AG09309 (cell line): ENCODE measurements around the gene DLL4.

Experiments used
- DNase-seq: peaks from one replicate; pipeline ENCODE4 v3.0.0-alpha.2; 2010; ENCODE audit warnings: low read depth
- H3K4me3 ChIP-seq: 2 replicates; pipeline ENCODE4 v1.5.1; 2011; ENCODE audit warnings: mild to moderate bottlenecking, low read depth, low read length, moderate library complexity; ENCODE audit not compliant: control insufficient read depth
- CTCF ChIP-seq: IDR thresholded peaks from 2 replicates; pipeline ENCODE4 v1.5.1; 2011; ENCODE audit warnings: mild to moderate bottlenecking, low read depth, low read length, inconsistent platforms; ENCODE audit not compliant: insufficient read depth, control insufficient read depth; ENCODE audit errors: missing control alignments

The DLL4 gene

DNA sequence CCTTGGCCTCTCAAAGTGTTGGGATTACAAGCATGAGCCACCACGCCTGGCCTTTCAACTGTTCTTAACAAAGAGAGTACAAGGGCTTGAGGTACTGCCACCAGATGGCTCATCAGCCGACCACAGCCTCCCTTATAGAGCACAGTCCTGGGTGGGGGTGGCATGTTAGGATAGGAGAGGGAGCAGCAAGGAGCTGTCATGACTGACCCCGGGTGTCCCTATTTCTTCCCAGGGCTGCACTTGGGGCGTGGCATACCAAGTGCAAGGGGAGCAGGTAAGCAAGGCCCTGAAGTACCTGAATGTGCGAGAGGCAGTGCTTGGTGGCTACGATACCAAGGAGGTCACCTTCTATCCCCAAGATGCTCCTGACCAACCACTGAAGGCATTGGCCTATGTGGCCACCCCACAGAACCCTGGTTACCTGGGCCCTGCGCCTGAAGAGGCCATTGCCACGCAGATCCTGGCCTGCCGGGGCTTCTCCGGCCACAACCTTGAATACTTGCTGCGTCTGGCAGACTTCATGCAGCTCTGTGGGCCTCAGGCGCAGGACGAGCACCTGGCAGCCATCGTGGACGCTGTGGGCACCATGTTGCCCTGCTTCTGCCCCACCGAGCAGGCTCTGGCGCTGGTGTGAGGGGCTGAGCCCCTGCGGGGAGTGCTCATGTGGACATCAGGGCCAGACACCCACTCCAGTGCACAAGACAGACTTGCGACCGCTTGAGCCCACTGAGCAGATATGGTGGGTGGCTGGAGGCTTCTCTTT, 26.2 kb downstream of the DLL4 start:
- H3K4me3 ChIP-seq = peak overlapping the region; percentile 95
- no peak for DNase-seq
- no peak for TF ChIP-seq CTCF

GRCh38 chr15:40955930-40956540, 26.9 kb downstream of the DLL4 start:
- H3K4me3 ChIP-seq = peak overlapping the region; percentile 95
- no peak for DNase-seq
- no peak for TF ChIP-seq CTCF

GRCh38 chr15:40956541-40956982, 27.4 kb downstream of the DLL4 start:
- no peak for DNase-seq
- H3K4me3 ChIP-seq = no peak overlapping the region; the same call in 1 of the 2 replicates
- TF ChIP-seq CTCF = no peak

GRCh38 chr15:40957041-40957555, 28.0 kb downstream of the DLL4 start:
- DNase-seq = no peak
- H3K4me3 ChIP-seq = no peak overlapping the region
- TF ChIP-seq CTCF = no peak

GRCh38 chr15:40957581-40958051, 28.5 kb downstream of the DLL4 start:
- H3K4me3 ChIP-seq = no peak overlapping the region
- no peak for DNase-seq
- TF ChIP-seq CTCF = no peak

DNA sequence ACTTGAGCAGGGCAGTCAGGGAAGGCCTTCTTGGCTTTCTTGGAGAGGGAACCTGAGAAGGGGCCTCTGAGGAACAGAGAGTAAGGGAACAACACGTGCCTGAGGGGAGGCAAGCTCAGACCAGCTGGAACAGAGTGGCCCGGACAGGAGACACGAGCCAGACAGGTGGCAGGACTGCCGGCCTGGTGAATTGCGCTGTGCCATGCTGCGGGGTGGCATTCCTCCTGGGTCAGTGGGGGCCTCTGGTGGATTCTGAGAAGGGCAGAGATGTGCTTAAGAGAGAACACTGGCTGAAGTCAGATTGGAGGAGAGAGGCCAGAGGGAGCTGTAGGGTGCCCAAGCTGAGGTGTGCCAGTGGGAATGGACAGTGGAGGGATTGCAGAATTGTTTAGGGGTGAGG, 29.0 kb downstream of the DLL4 start:
- no peak for TF ChIP-seq CTCF
- H3K4me3 ChIP-seq = no peak overlapping the region
- DNase-seq = no peak
